ENCODE data around the gene PDIA5.

Gene PDIA5

GRCh38 chr3:123188058-123188457 lies 121.2 kb downstream of the PDIA5 start:
- no peak for DNase-seq

GRCh38 chr3:123193448-123194101 lies 126.8 kb downstream of the PDIA5 start:
- DNase-seq: no peak

GRCh38 chr3:123194552-123194951 lies 127.7 kb downstream of the PDIA5 start:
- DNase-seq: no peak

- DNase-seq: no peak
Observed at GRCh38 chr3:123198372-123198771, 131.5 kb downstream of the PDIA5 start.

- no peak for DNase-seq
Observed at GRCh38 chr3:123201223-123201556, 134.4 kb downstream of the PDIA5 start.

- DNase-seq: peak; percentile 97
Observed at GRCh38 chr3:123201557-123202427, 135.0 kb downstream of the PDIA5 start, which contains the start of gene SEC22A. Gene SEC22A, plus strand, starts transcription at chr3:123201943. Its CDS starts 7,275 bp downstream, at chr3:123209218.

GRCh38 chr3:123202451-123202850 lies 135.6 kb downstream of the PDIA5 start:
- DNase-seq: no peak

Measured in NCI-H526 treated with DMSO at 0.1 percent for 48 hours (cell line).